ENCODE results near the gene TENM4. TPM values are rescaled to one million over a fixed set of nuclear protein-coding genes. Genes with fewer than 3 reads are reported as not detected.

The TENM4 gene
- polyA plus RNA-seq, 4 donors = 19.1 to 29.5 (median 22.3) TPM

- no peak for DNase-seq (ENCODE audit: low read depth in 4 of 4, low spot score in 2 of 4)
Observed at GRCh38 chr11:78714539-78714938, 726.3 kb downstream of the TENM4 start.

- DNase-seq (ENCODE audit: low read depth in 4 of 4, low spot score in 2 of 4) = no peak
Observed at GRCh38 chr11:78711735-78712134, 729.1 kb downstream of the TENM4 start.

- no peak for DNase-seq (ENCODE audit: low read depth in 4 of 4, low spot score in 2 of 4)
Observed at GRCh38 chr11:78710417-78710816, 730.4 kb downstream of the TENM4 start.

GRCh38 chr11:78708388-78708787, 732.4 kb downstream of the TENM4 start:
- DNase-seq (ENCODE audit: low read depth in 4 of 4, low spot score in 2 of 4) = no peak

GRCh38 chr11:78706551-78706950, 734.3 kb downstream of the TENM4 start:
- no peak for DNase-seq (ENCODE audit: low read depth in 4 of 4, low spot score in 2 of 4)

GRCh38 chr11:78704811-78705210, 736.0 kb downstream of the TENM4 start:
- DNase-seq (ENCODE audit: low read depth in 4 of 4, low spot score in 2 of 4) = no peak

- DNase-seq (ENCODE audit: low read depth in 4 of 4, low spot score in 2 of 4) = peak in 2 of 4 donors; percentile 13 to 31
Observed at GRCh38 chr11:78699609-78700135, 741.2 kb downstream of the TENM4 start.

GRCh38 chr11:78698612-78699011, 742.2 kb downstream of the TENM4 start:
- no peak for DNase-seq (ENCODE audit: low read depth in 4 of 4, low spot score in 2 of 4)

- no peak for DNase-seq (ENCODE audit: low read depth in 4 of 4, low spot score in 2 of 4)
Observed at GRCh38 chr11:78696177-78696576, 744.7 kb downstream of the TENM4 start.

GRCh38 chr11:78694152-78694551, 746.7 kb downstream of the TENM4 start:
- no peak for DNase-seq (ENCODE audit: low read depth in 4 of 4, low spot score in 2 of 4)

GRCh38 chr11:78691215-78691614, 749.6 kb downstream of the TENM4 start:
- no peak for DNase-seq (ENCODE audit: low read depth in 4 of 4, low spot score in 2 of 4)

- DNase-seq (ENCODE audit: low read depth in 4 of 4, low spot score in 2 of 4) = no peak
Observed at GRCh38 chr11:78690352-78690987, 750.4 kb downstream of the TENM4 start.

- DNase-seq (ENCODE audit: low read depth in 4 of 4, low spot score in 2 of 4) = no peak
Observed at GRCh38 chr11:78689585-78690153, 751.2 kb downstream of the TENM4 start.

GRCh38 chr11:78689101-78689500, 751.7 kb downstream of the TENM4 start:
- DNase-seq (ENCODE audit: low read depth in 4 of 4, low spot score in 2 of 4) = no peak

GRCh38 chr11:78688460-78688859, 752.4 kb downstream of the TENM4 start:
- DNase-seq (ENCODE audit: low read depth in 4 of 4, low spot score in 2 of 4) = peak in 1 of 4 donors; percentile 11

GRCh38 chr11:78685156-78685555, 755.7 kb downstream of the TENM4 start:
- no peak for DNase-seq (ENCODE audit: low read depth in 4 of 4, low spot score in 2 of 4)

GRCh38 chr11:78684377-78684776, 756.5 kb downstream of the TENM4 start:
- DNase-seq (ENCODE audit: low read depth in 4 of 4, low spot score in 2 of 4) = no peak

- DNase-seq (ENCODE audit: low read depth in 4 of 4, low spot score in 2 of 4) = no peak
Observed at GRCh38 chr11:78683774-78684173, 757.1 kb downstream of the TENM4 start.

GRCh38 chr11:78676026-78676557, 764.7 kb downstream of the TENM4 start:
- no peak for DNase-seq (ENCODE audit: low read depth in 4 of 4, low spot score in 2 of 4)

- DNase-seq (ENCODE audit: low read depth in 4 of 4, low spot score in 2 of 4) = no peak
Observed at GRCh38 chr11:78672850-78673620, 767.8 kb downstream of the TENM4 start.

- DNase-seq (ENCODE audit: low read depth in 4 of 4, low spot score in 2 of 4) = no peak
Observed at GRCh38 chr11:78669249-78669648, 771.6 kb downstream of the TENM4 start.
